NB4 (cell line): ENCODE measurements around the gene TMEM120B.

ENCODE experiments used
- MYC ChIP-seq: IDR thresholded peaks from 2 replicates; pipeline ENCODE4 v1.6.1; 2011; ENCODE audit warnings: low read depth, low read length
- POLR2A ChIP-seq: IDR thresholded peaks from 2 replicates; pipeline ENCODE4 v1.6.1; 2011; ENCODE audit warnings: mild to moderate bottlenecking; ENCODE audit not compliant: insufficient read length; ENCODE audit errors: extremely low read depth
- TF ChIP-seq, protein P1 (sequence below): IDR thresholded peaks from one replicate; pipeline ENCODE4 v1.5.1; 2012; ENCODE audit warnings: low read depth, low read length
- TF ChIP-seq, protein P2 (sequence below): IDR thresholded peaks from 2 replicates; pipeline ENCODE4 v1.6.1; 2011; ENCODE audit warnings: low read depth, low read length

DNA sequence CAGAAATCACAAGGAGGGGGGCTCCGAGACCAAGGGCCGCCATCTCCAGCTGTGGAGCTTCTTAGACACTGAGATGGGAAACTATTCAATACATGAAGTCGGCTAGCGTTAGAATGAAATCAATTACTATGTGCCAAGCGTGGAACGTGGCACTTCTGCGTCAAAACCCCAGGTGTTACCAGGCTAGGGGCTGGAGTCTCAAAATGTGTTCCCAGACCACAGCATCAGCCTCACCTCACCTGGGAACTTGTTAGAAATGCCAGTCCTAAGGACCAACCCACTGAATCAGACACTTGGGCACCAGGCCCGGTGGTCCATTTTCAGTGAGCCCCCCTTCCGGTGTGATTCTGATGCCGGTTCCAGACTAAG lies 86.2 kb downstream of the TMEM120B start:
- no peak for TF ChIP-seq POLR2A
- TF ChIP-seq, protein P1, sequence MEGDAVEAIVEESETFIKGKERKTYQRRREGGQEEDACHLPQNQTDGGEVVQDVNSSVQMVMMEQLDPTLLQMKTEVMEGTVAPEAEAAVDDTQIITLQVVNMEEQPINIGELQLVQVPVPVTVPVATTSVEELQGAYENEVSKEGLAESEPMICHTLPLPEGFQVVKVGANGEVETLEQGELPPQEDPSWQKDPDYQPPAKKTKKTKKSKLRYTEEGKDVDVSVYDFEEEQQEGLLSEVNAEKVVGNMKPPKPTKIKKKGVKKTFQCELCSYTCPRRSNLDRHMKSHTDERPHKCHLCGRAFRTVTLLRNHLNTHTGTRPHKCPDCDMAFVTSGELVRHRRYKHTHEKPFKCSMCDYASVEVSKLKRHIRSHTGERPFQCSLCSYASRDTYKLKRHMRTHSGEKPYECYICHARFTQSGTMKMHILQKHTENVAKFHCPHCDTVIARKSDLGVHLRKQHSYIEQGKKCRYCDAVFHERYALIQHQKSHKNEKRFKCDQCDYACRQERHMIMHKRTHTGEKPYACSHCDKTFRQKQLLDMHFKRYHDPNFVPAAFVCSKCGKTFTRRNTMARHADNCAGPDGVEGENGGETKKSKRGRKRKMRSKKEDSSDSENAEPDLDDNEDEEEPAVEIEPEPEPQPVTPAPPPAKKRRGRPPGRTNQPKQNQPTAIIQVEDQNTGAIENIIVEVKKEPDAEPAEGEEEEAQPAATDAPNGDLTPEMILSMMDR = no peak
- TF ChIP-seq MYC = no peak
- TF ChIP-seq, protein P2, sequence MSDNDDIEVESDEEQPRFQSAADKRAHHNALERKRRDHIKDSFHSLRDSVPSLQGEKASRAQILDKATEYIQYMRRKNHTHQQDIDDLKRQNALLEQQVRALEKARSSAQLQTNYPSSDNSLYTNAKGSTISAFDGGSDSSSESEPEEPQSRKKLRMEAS = no peak
